ENCODE measurements around the gene NELL2. TPM values are rescaled to one million over a fixed set of nuclear protein-coding genes. Genes with fewer than 3 reads are reported as not detected.

Gene NELL2
- total and polyA plus RNA-seq, 4 donors, result 1.1 to 3.8 (median 1.2) TPM; not detected in 1

DNA sequence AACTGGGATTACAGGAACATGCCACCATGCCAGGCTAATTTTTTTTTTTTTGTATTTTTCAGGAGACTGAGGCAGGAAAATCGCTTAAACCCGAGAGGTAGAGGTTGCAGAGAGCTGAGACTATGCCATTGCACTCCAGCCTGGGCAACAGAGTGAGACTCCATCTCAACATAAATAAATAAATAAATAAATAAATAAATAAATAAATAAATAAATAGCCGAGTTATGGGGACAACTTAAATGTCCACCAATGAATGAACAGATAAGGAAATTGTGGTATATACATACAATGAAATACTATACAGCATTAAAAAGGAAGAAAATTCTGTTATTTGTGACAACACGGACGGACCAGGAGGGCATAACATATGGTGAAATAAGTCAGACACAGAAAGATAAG, 325.7 kb downstream of the NELL2 start:
- intact Hi-C loops (cut with DNase I), result no loop called here
- ATAC-seq (ENCODE audit: low FRiP score), result no peak
- H3K27ac ChIP-seq (ENCODE audit: low read depth in 1 of 2, low read length in 2 of 2), result no peak overlapping the region
- H3K4me1 ChIP-seq (ENCODE audit: control insufficient read depth in 1 of 2, insufficient read depth in 2 of 2, low read length in 2 of 2), result no peaks in the 10 kb centered on the region
- H3K27me3 ChIP-seq (ENCODE audit: control insufficient read depth in 1 of 2, insufficient read depth in 2 of 2, low read length in 1 of 2), result no peaks in the 10 kb centered on the region
- no peak for DNase-seq
- WGBS, 2 donors, result 94 to 95% methylated on average over 5 of the region's 5 CpGs
- no peaks in the 10 kb centered on the region for H3K9me3 ChIP-seq (ENCODE audit: control insufficient read depth, low read length)
- H3K4me3 ChIP-seq (ENCODE audit: low read length in 2 of 2), result no peak overlapping the region
- no peaks in the 10 kb centered on the region for H3K36me3 ChIP-seq (ENCODE audit: control insufficient read depth in 1 of 2, insufficient read depth in 2 of 2, low read length in 1 of 2)

DNA sequence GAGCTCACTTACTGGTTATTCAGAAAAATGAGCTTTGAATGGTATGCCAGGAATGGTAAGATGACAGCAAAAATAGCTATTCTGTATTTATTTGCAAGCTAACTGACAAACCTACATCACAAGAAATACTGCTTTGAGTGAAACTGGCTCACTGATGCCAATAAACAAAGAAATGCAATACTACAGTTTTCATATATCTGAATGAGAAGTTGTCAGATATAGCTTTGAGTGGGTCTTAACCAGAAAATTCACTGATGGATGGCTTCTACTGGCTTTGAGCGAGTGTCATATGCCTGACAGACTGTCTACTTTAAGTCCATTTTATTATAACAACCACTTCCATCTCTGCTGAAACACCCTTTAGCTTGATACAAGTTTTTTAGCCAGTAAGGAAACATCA, 330.1 kb downstream of the NELL2 start:
- Histone ChIP-seq H3K9me3 (ENCODE audit: control insufficient read depth, low read length) (no peaks in the 10 kb centered on the region), H3K4me1 (ENCODE audit: control insufficient read depth in 1 of 2, insufficient read depth in 2 of 2, low read length in 2 of 2) (no peaks in the 10 kb centered on the region), H3K36me3 (ENCODE audit: control insufficient read depth in 1 of 2, insufficient read depth in 2 of 2, low read length in 1 of 2) (no peaks in the 10 kb centered on the region), H3K27ac (ENCODE audit: low read depth in 1 of 2, low read length in 2 of 2) (no peak overlapping the region), H3K4me3 (ENCODE audit: low read length in 2 of 2) (no peak overlapping the region), H3K27me3 (ENCODE audit: control insufficient read depth in 1 of 2, insufficient read depth in 2 of 2, low read length in 1 of 2) (no peaks in the 10 kb centered on the region)
- 74 to 96% methylated on average over 1 of the region's 1 CpG for WGBS, 2 donors
- DNase-seq (no peak), ATAC-seq (ENCODE audit: low FRiP score) (no peak)
- intact Hi-C loops (cut with DNase I), result no loop called here

GRCh38 chr12:44544018-44544417, 332.1 kb downstream of the NELL2 start:
- Histone ChIP-seq H3K36me3 (ENCODE audit: control insufficient read depth in 1 of 2, insufficient read depth in 2 of 2, low read length in 1 of 2) (no peaks in the 10 kb centered on the region), H3K27me3 (ENCODE audit: control insufficient read depth in 1 of 2, insufficient read depth in 2 of 2, low read length in 1 of 2) (no peaks in the 10 kb centered on the region), H3K9me3 (ENCODE audit: control insufficient read depth, low read length) (no peaks in the 10 kb centered on the region), H3K4me1 (ENCODE audit: control insufficient read depth in 1 of 2, insufficient read depth in 2 of 2, low read length in 2 of 2) (no peaks in the 10 kb centered on the region), H3K4me3 (ENCODE audit: low read length in 2 of 2) (no peak overlapping the region), H3K27ac (ENCODE audit: low read depth in 1 of 2, low read length in 2 of 2) (no peak overlapping the region)
- no peak for ATAC-seq (ENCODE audit: low FRiP score)
- intact Hi-C loops (cut with DNase I), result no loop called here
- 91 to 93% methylated on average over 3 of the region's 3 CpGs for WGBS, 2 donors
- DNase-seq, result no peak

DNA sequence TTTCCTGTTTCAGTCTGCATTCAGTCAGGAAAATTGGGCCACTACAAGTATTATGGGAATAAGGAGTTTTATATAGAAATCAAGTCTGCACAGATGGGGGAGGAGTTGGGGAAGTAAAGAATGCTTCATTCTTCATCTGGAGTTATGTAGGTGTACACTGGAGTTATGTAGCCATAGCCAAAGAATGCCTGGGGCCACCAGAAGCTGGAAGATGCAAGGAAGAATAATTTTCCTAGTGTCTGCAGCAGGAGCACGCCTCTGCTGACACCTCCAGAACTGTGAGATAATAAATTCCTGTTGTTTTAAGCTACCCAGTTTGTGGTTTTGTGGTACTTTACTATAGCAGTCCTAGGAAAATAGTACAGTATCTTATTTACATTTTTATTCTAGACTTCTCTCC, 333.4 kb downstream of the NELL2 start:
- no peak for ATAC-seq (ENCODE audit: low FRiP score)

DNA sequence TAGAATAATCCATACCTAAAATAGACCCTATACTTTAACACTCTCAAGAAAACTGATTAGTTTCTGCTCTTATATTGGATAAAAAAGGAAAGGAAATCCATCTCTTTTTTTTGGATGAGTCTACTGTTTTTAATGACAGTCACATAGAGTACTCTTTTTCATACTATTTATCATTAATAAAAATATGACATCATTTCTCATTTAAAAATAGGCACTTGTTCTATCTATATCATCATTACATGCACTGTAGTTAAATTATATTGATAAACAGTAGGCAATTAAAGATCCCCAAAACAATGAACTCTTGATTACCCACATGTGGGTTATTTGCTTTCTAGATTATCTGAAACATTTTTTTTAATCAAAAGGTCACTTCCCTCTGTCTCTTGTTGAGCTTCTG, 338.8 kb downstream of the NELL2 start:
- H3K27me3 ChIP-seq (ENCODE audit: control insufficient read depth in 1 of 2, insufficient read depth in 2 of 2, low read length in 1 of 2), result no peaks in the 10 kb centered on the region
- no peak overlapping the region for H3K4me3 ChIP-seq (ENCODE audit: low read length in 2 of 2)
- no peaks in the 10 kb centered on the region for H3K9me3 ChIP-seq (ENCODE audit: control insufficient read depth, low read length)
- no peaks in the 10 kb centered on the region for H3K36me3 ChIP-seq (ENCODE audit: control insufficient read depth in 1 of 2, insufficient read depth in 2 of 2, low read length in 1 of 2)
- no peak overlapping the region for H3K27ac ChIP-seq (ENCODE audit: low read depth in 1 of 2, low read length in 2 of 2)
- DNase-seq (no peak), ATAC-seq (ENCODE audit: low FRiP score) (no peak)
- no peaks in the 10 kb centered on the region for H3K4me1 ChIP-seq (ENCODE audit: control insufficient read depth in 1 of 2, insufficient read depth in 2 of 2, low read length in 2 of 2)
- intact Hi-C loops (cut with DNase I), result no loop called here

More for the DNA sequence above, 333.4 kb downstream of the NELL2 start:
- intact Hi-C loops (cut with DNase I), result no loop called here
- Histone ChIP-seq H3K27me3 (ENCODE audit: control insufficient read depth in 1 of 2, insufficient read depth in 2 of 2, low read length in 1 of 2) (no peaks in the 10 kb centered on the region), H3K9me3 (ENCODE audit: control insufficient read depth, low read length) (no peaks in the 10 kb centered on the region), H3K4me3 (ENCODE audit: low read length in 2 of 2) (no peak overlapping the region), H3K4me1 (ENCODE audit: control insufficient read depth in 1 of 2, insufficient read depth in 2 of 2, low read length in 2 of 2) (no peaks in the 10 kb centered on the region), H3K36me3 (ENCODE audit: control insufficient read depth in 1 of 2, insufficient read depth in 2 of 2, low read length in 1 of 2) (no peaks in the 10 kb centered on the region), H3K27ac (ENCODE audit: low read depth in 1 of 2, low read length in 2 of 2) (no peak overlapping the region)
- 47 to 79% methylated on average over 1 of the region's 1 CpG for WGBS, 2 donors
- no peak for DNase-seq

- 85 to 86% methylated on average over 1 of the region's 1 CpG for WGBS, 2 donors
- no peak overlapping the region for H3K27ac ChIP-seq (ENCODE audit: low read depth in 1 of 2, low read length in 2 of 2)
- intact Hi-C loops (cut with DNase I), result no loop called here
- H3K27me3 ChIP-seq (ENCODE audit: control insufficient read depth in 1 of 2, insufficient read depth in 2 of 2, low read length in 1 of 2), result no peaks in the 10 kb centered on the region
- H3K9me3 ChIP-seq (ENCODE audit: control insufficient read depth, low read length), result no peaks in the 10 kb centered on the region
- H3K36me3 ChIP-seq (ENCODE audit: control insufficient read depth in 1 of 2, insufficient read depth in 2 of 2, low read length in 1 of 2), result no peaks in the 10 kb centered on the region
- ATAC-seq (ENCODE audit: low FRiP score) (no peak), DNase-seq (no peak)
- H3K4me3 ChIP-seq (ENCODE audit: low read length in 2 of 2), result no peak overlapping the region
- no peaks in the 10 kb centered on the region for H3K4me1 ChIP-seq (ENCODE audit: control insufficient read depth in 1 of 2, insufficient read depth in 2 of 2, low read length in 2 of 2)
These were observed 343.2 kb downstream of the NELL2 start for GRCh38 chr12:44532940-44533339.

DNA sequence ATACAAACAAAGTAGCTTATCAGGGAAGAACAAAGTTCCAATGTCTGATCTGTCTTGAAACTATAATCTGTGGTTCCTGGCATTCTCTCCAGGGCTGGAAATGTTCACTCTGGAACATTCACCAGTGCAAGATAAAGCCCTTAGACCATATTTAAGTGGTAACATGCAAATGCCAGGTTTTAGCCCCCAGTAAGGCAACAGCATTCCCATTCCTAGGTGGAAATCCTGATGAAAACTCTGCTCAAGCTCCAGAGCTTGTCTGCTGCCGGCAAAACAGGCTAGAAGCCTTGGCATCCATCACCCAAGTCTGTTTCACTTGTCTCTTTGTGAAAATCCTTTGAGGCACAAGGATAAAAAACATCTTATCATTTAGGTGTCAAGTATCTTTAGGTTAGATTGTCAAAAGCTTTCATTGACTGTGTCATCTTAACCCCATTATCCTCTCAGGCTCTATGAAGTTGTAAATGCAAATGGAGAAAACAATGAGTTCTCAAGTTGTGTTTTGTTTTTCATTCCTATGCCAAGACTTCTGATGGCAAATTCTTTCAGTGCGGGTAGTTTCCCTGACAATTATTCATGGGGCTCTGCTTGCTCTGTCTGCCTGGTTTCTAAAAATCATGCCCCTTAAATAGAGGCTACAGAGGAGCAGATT, 344.7 kb downstream of the NELL2 start:
- 2 to 8% methylated on average over 2 of the region's 2 CpGs for WGBS, 2 donors
- intact Hi-C loops (cut with DNase I), result no loop called here
- Histone ChIP-seq H3K4me1 (ENCODE audit: control insufficient read depth in 1 of 2, insufficient read depth in 2 of 2, low read length in 2 of 2) (no peaks in the 10 kb centered on the region), H3K27me3 (ENCODE audit: control insufficient read depth in 1 of 2, insufficient read depth in 2 of 2, low read length in 1 of 2) (no peaks in the 10 kb centered on the region), H3K27ac (ENCODE audit: low read depth in 1 of 2, low read length in 2 of 2) (no peak overlapping the region), H3K4me3 (ENCODE audit: low read length in 2 of 2) (no peak overlapping the region), H3K36me3 (ENCODE audit: control insufficient read depth in 1 of 2, insufficient read depth in 2 of 2, low read length in 1 of 2) (no peaks in the 10 kb centered on the region), H3K9me3 (ENCODE audit: control insufficient read depth, low read length) (no peaks in the 10 kb centered on the region)
- no peak for ATAC-seq (ENCODE audit: low FRiP score)
- DNase-seq, result no peak

GRCh38 chr12:44526655-44527182, 349.4 kb downstream of the NELL2 start:
- WGBS, 2 donors, result 89 to 92% methylated on average over 9 of the region's 9 CpGs
- Histone ChIP-seq H3K27me3 (ENCODE audit: control insufficient read depth in 1 of 2, insufficient read depth in 2 of 2, low read length in 1 of 2) (no peaks in the 10 kb centered on the region), H3K27ac (ENCODE audit: low read depth in 1 of 2, low read length in 2 of 2) (no peak overlapping the region), H3K9me3 (ENCODE audit: control insufficient read depth, low read length) (no peaks in the 10 kb centered on the region), H3K4me3 (ENCODE audit: low read length in 2 of 2) (no peak overlapping the region), H3K36me3 (ENCODE audit: control insufficient read depth in 1 of 2, insufficient read depth in 2 of 2, low read length in 1 of 2) (no peaks in the 10 kb centered on the region), H3K4me1 (ENCODE audit: control insufficient read depth in 1 of 2, insufficient read depth in 2 of 2, low read length in 2 of 2) (peaks cover 0 to under 1% of the 10 kb centered on the region in 2 donors)
- intact Hi-C loops (cut with DNase I), result no loop called here
- ATAC-seq (ENCODE audit: low FRiP score) (no peak), DNase-seq (no peak)

- whole genome bisulfite sequencing, 2 donors, result 63 to 71% methylated on average over 4 of the region's 4 CpGs
- no peak overlapping the region for H3K4me3 ChIP-seq (ENCODE audit: low read length in 2 of 2)
- no peak for ATAC-seq (ENCODE audit: low FRiP score)
These were observed 350.1 kb downstream of the NELL2 start for GRCh38 chr12:44525806-44526654.

More at GRCh38 chr12:44525806-44526654, 350.1 kb downstream of the NELL2 start:
- Histone ChIP-seq H3K27ac (ENCODE audit: low read depth in 1 of 2, low read length in 2 of 2) (no peak overlapping the region), H3K9me3 (ENCODE audit: control insufficient read depth, low read length) (no peaks in the 10 kb centered on the region), H3K27me3 (ENCODE audit: control insufficient read depth in 1 of 2, insufficient read depth in 2 of 2, low read length in 1 of 2) (no peaks in the 10 kb centered on the region), H3K36me3 (ENCODE audit: control insufficient read depth in 1 of 2, insufficient read depth in 2 of 2, low read length in 1 of 2) (no peaks in the 10 kb centered on the region), H3K4me1 (ENCODE audit: control insufficient read depth in 1 of 2, insufficient read depth in 2 of 2, low read length in 2 of 2) (peaks cover 0 to 2% of the 10 kb centered on the region in 2 donors)
- intact Hi-C loops (cut with DNase I), result no loop called here
- no peak for DNase-seq
